Brain microvascular endothelial cell (primary cell): ENCODE measurements around the gene CR1L.
"Not testable (repeated sequence)": the region's sequence is repeated elsewhere in the genome, so short reads cannot be mapped to it uniquely, and the experiment has no call there.

Experiments used
- DNase-seq: peaks from one replicate; pipeline ENCODE4 v3.0.0-alpha.2; 2020
- H3K27ac ChIP-seq: fragments of 250-450 bp; sonication (Bioruptor Pico); 2 replicates; pipeline ENCODE4 v1.5.1; 2020; ENCODE audit warnings: mild to moderate bottlenecking, moderate library complexity
- H3K27me3 ChIP-seq: fragments of 250-450 bp; sonication (Bioruptor Pico); replicated peaks from 2 replicates; pipeline ENCODE4 v1.5.1; 2020; ENCODE audit warnings: mild to moderate bottlenecking
- H3K36me3 ChIP-seq: fragments of 250-450 bp; sonication (Bioruptor Pico); replicated peaks from 2 replicates; pipeline ENCODE4 v1.5.1; 2020; ENCODE audit warnings: mild to moderate bottlenecking
- H3K4me3 ChIP-seq: 2 replicates; pipeline ENCODE4 v1.5.1; 2011; ENCODE audit warnings: low read depth, mild to moderate bottlenecking, control low read depth, low read length, moderate library complexity
- in situ Hi-C: cut with HindIII; loops from 2 replicates; pipeline ENCODE4 v1.10.0; 2017; ENCODE audit warnings: low sequenced_read_pairs, low pct_ligation_motif_present
- TF ChIP-seq, protein P1 (sequence below): IDR thresholded peaks from 2 replicates; pipeline ENCODE4 v1.5.1; 2011; ENCODE audit warnings: low read depth, mild to moderate bottlenecking, moderate library complexity, low read length, control low read depth, inconsistent platforms; ENCODE audit errors: missing control alignments

Gene CR1L

DNA sequence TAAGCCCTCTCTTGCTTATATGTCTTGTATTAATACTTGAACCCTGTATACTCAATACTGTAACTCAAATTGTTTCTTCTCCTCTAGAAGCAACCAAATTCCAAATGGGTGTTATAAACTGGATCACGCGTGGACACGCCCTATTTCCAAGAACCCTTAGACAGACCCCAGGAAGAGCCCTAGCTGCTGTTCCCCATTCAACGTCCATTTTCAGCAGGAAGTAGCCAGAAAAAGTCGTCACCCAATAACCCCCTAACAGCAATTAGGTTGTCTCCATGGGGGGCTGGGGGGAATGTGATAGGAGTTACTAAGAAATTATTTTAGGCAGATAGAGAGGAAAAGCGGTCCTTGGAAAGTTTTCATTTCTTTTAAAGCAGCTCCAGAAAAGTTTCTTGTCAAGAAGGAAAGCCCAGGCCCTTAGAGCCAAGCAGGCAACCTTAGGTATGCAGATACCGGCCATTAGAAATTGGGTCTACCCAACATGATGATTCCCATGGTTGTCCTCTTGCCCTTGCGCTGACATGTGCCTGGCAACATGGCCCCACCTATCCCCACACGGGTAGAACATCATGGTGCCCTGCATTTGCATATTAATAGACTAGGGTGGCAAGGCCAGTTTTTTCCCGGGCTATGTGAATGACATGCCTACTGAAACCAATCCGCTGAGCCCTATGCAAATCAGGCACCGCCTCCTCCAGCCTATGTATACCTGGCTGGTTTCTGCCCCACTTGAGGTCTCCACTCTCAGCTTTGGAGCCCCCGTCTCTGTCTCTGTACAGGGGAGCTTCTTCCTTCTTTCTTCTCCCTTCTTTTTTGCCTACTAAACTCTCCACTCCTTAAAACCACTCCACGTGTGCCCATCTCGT, 102.9 kb downstream of the CR1L start:
- no peak overlapping the region for H3K27ac ChIP-seq
- no peak for DNase-seq
- H3K27me3 ChIP-seq, result no peaks in the 10 kb centered on the region
- H3K4me3 ChIP-seq, result no peak overlapping the region
- H3K36me3 ChIP-seq, result no peaks in the 10 kb centered on the region
- in situ Hi-C loops, result no loop called here
- TF ChIP-seq, protein P1, sequence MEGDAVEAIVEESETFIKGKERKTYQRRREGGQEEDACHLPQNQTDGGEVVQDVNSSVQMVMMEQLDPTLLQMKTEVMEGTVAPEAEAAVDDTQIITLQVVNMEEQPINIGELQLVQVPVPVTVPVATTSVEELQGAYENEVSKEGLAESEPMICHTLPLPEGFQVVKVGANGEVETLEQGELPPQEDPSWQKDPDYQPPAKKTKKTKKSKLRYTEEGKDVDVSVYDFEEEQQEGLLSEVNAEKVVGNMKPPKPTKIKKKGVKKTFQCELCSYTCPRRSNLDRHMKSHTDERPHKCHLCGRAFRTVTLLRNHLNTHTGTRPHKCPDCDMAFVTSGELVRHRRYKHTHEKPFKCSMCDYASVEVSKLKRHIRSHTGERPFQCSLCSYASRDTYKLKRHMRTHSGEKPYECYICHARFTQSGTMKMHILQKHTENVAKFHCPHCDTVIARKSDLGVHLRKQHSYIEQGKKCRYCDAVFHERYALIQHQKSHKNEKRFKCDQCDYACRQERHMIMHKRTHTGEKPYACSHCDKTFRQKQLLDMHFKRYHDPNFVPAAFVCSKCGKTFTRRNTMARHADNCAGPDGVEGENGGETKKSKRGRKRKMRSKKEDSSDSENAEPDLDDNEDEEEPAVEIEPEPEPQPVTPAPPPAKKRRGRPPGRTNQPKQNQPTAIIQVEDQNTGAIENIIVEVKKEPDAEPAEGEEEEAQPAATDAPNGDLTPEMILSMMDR, result no peak

DNA sequence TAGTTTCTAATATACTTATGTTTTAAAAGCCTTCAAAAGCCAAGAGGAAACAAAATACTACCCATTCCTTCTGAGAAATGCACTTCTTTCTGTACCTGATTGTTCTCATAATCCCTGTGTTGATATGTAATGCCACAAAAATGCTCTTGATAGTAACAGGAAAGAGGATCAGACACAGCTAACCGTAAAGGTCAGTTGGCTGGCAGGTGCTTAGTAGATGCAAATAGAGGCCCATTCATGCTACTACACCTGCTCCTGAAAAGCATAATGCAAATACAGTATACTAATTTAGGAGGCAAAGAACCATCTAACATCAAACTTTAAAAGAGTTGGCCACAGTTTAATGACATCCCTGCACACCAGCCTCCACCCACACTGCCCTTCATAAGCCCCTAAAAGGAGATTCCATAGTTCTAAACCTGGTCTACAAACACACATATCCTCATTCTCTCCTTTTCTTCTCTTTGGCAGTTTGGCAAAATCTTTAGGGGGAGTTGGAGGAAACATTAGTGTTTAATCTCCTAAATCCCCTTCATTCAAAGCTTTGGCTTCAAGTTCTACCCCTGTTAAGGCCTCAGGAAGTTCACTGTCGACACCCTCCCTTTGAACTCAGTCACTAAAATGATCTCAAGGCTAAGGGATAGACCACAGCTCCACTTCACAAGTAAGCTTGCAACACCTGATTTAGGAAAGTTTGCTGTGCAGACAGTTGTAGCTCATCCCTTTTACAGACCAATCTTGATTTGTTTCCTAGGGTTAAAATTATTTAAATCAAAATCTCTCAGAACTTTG, 104.0 kb downstream of the CR1L start:
- no peaks in the 10 kb centered on the region for H3K36me3 ChIP-seq
- in situ Hi-C loops, result no loop called here
- no peak overlapping the region for H3K4me3 ChIP-seq
- TF ChIP-seq, protein P1, result no peak
- H3K27me3 ChIP-seq, result no peaks in the 10 kb centered on the region
- no peak overlapping the region for H3K27ac ChIP-seq
- DNase-seq, result no peak

DNA sequence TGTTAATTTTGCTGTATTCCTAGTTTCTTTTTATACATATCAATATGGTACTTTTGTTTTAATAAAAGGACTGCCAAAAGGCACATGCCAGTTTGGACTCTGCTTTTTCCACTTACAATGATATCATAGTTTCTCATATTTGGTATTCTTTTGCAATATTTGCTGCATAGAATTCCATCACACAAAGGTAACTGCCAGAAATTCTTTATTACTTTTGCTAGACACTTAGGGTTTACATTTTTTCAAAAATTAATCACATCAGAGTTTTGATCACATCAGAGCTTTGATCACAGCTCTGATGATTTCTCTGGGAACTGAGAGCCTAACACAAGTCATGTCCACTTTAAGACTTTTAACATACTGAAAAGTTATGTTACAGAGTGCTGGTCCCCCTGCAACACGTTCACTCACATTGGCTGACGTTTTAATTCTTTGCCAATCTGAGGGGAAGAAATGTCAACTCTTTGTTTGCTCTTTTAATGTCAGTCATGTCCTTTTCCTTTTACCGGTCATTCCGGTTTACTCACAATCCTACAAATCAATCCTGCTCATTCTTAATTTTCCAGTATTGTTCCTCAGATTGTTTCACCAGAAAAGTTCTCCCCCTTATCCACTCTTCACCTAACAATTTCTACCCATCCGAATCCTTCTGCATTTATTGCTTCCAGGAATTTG, 105.8 kb downstream of the CR1L start:
- no peak for DNase-seq
- Histone ChIP-seq H3K36me3 (no peaks in the 10 kb centered on the region), H3K4me3 (no peak overlapping the region), H3K27ac (no peak overlapping the region), H3K27me3 (no peaks in the 10 kb centered on the region)
- TF ChIP-seq, protein P1, result no peak
- in situ Hi-C loops, result no loop called here

DNA sequence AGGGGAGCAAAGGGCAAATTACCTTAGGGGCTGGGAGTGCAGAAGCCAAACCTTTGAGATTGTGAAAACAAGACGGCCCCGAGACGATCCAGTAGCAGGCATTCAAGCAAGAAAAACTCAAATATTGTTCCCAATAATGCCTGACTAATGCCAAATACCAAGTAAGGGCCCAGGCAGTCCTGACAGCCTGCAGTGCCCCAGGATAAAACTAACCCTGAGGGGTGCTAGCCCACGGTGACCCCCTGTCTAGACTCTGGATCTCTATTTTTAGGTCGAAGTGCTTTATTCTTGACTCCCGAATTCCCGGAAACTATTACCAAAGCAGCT, 106.5 kb downstream of the CR1L start:
- DNase-seq, in situ Hi-C loops: not testable (repeated sequence)

DNA sequence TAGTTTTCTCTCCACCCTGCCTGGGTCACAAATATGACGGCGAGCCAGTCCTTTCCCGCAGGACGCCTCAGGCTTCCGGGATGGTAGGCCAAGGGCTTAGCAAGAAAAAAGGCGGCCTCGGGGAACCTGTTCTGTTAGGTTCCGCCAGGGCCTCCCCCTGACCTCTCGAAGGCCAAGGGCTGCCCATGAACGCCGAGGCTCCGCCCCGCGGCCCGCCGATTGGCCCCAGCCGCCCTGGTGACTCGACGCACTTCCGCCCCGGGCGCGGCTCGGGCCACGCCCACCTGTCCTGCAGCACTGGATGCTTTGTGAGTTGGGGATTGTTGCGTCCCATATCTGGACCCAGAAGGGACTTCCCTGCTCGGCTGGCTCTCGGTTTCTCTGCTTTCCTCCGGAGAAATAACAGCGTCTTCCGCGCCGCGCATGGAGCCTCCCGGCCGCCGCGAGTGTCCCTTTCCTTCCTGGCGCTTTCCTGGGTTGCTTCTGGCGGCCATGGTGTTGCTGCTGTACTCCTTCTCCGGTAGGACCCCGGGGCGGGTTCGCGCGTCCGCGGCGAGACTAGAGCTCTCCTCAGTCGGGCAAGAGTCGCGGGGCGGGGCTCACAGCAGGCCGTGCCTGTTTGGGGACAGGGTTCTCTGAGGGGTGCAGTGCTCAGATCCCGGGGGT, 107.0 kb downstream of the CR1L start, which contains the start of gene CD46:
Gene CD46 (plus strand): TSS at position 265 of the 666 bp plus-strand sequence. CDS start 159 bp downstream, at position 424.
- DNase-seq, result peak; percentile 87
- peak within 1 kb of the TSS; percentile 63 for H3K27ac ChIP-seq
- no peaks in the 10 kb centered on the region for H3K27me3 ChIP-seq
- TF ChIP-seq, protein P1, result no peak
- no peaks in the 10 kb centered on the region for H3K36me3 ChIP-seq
- in situ Hi-C loops, result no loop called here
- peak within 1 kb of the TSS; percentile 95 for H3K4me3 ChIP-seq

More for the DNA sequence above, 106.5 kb downstream of the CR1L start:
- Histone ChIP-seq H3K27ac (peak overlapping the region; percentile 63), H3K4me3 (peak overlapping the region; percentile 95)
- H3K36me3 ChIP-seq, H3K27me3 ChIP-seq: not testable (repeated sequence)
